ENCODE measurements around the gene USP22.
"Not testable (repeated sequence)": the region's sequence is repeated elsewhere in the genome, so short reads cannot be mapped to it uniquely, and the experiment has no call there.

Gene USP22

DNA sequence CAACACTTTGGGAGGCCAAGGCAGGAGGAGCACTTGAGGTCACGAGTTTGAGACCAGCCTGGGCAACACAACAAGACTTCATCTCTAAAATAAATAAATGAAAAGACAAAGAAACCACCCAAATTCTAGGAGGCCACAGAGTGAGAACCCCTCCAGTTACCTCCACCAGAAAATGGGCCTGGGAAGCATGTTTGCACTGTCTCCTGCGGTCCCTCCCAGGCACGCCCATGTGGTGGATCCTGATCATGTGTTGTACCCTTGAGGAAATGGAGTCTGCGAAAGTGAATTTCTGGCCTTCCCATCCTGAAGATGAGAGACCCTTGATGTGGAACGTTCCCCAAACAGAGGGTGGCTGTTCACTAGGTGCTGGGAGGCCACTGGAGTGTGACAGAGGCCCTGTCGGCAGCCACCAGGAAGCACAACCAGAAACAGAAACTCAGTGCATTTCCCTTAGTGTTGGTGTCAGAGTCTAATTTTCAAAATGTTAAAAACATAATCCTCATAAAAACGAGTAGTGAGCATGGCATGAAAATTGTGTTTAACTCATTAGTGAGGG, 19.2 kb upstream of the USP22 start:
- TF ChIP-seq, protein P1, sequence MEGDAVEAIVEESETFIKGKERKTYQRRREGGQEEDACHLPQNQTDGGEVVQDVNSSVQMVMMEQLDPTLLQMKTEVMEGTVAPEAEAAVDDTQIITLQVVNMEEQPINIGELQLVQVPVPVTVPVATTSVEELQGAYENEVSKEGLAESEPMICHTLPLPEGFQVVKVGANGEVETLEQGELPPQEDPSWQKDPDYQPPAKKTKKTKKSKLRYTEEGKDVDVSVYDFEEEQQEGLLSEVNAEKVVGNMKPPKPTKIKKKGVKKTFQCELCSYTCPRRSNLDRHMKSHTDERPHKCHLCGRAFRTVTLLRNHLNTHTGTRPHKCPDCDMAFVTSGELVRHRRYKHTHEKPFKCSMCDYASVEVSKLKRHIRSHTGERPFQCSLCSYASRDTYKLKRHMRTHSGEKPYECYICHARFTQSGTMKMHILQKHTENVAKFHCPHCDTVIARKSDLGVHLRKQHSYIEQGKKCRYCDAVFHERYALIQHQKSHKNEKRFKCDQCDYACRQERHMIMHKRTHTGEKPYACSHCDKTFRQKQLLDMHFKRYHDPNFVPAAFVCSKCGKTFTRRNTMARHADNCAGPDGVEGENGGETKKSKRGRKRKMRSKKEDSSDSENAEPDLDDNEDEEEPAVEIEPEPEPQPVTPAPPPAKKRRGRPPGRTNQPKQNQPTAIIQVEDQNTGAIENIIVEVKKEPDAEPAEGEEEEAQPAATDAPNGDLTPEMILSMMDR (IDR thresholded peaks at IDR 0.05) = no peak
- TF ChIP-seq ZFX (IDR thresholded peaks at IDR 0.05; ENCODE audit: borderline replicate concordance) = no peak
- no peak overlapping the region for H3K27ac ChIP-seq

DNA sequence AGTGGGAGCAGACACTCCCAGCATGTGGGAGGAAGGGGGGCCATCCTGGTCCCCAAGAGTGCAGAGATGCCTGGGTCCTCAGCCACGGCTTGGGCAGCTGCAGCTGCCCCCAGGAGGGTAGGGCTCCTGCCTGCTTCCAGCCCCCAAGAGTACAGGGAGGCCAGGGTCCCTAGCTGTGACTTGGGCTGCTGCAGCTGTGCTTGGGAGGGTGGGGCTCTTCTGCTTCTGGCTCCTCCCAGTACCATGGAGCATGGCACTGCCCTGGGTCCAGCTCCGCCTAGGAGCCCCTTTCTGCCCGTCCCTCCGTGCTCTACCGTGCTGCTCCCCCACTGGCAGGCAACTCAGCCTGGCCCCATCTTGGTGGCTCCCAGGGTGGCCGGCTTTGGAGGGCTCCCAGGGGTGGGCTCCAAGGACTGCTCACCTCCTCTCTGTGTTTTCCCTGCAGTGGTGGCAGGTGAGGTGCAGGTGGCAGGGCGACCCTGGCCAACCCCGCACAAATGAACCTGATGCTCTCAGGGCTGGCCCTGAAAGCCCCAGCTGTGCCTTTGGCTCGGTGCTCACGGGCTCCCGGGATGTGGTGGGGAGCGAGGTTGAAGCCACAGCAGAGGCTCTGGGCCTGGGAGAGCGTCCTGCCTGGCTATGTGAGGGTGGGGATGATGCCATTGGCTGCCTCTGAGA, 18.5 kb upstream of the USP22 start:
- no peak overlapping the region for H3K27ac ChIP-seq
- no peak for TF ChIP-seq ZFX (IDR thresholded peaks at IDR 0.05; ENCODE audit: borderline replicate concordance)
- TF ChIP-seq, protein P1 (IDR thresholded peaks at IDR 0.05) = no peak

DNA sequence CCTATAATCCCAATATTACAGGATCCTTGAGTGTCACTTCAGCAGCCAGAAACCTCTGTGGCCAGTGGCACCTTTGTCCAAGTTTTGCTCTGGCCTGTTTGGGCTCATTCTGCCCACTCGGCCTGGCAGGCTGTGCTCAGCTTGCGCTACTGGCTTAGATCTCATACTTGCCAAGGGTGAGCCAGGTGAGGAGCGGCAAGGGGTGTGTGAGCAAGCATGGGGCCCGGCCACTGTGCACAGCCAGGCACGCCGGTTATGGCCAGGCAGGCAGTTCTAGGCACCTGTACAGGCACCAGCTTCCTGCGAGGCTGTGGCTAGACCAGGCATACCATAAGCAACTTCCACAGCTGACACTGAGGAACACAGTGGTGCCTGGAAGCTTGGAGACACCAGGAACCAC, 16.9 kb upstream of the USP22 start:
- TF ChIP-seq, protein P1 (IDR thresholded peaks at IDR 0.05) = no peak
- no peak for TF ChIP-seq ZFX (IDR thresholded peaks at IDR 0.05; ENCODE audit: borderline replicate concordance)
- no peak overlapping the region for H3K27ac ChIP-seq

DNA sequence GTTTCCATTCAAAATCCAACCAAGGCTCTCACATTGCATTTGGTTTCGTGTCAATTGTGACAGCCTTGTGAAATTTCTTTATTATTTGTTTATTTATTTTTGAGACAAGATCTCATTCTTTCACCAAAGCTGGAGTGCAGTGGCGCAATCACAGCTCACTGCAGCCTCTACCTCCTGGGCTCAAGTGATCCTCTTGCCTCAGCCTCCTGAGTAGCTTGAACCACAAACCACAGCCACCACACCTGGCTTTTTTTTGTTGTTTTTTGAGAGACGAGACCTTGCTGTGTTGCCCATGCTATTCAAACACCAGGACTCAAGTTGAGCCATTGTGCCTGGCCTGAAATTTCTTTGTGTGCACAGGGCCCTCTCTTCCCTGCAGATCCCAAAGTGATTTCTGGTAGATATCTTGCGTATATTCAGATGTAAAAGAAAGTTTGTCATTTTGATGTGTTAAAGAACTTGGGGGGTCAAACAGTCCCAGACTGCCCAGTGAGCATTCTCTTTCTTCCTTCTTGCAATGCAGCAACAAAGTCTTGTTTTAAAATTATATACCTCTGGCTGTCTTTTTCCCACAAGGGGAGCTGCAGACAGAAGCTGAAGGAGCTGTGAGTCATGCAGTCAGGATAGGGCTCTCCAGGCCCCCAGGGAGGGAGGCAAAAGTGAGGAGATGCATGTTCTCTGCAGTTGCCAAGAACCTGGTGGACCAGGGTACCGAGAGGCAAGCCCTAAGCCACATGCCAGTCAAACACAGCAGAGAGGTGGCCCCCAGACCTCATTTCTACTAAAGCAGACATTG, 15.5 kb upstream of the USP22 start:
- TF ChIP-seq, protein P1 (IDR thresholded peaks at IDR 0.05) = no peak
- no peak for TF ChIP-seq ZFX (IDR thresholded peaks at IDR 0.05; ENCODE audit: borderline replicate concordance)
- no peak overlapping the region for H3K27ac ChIP-seq

DNA sequence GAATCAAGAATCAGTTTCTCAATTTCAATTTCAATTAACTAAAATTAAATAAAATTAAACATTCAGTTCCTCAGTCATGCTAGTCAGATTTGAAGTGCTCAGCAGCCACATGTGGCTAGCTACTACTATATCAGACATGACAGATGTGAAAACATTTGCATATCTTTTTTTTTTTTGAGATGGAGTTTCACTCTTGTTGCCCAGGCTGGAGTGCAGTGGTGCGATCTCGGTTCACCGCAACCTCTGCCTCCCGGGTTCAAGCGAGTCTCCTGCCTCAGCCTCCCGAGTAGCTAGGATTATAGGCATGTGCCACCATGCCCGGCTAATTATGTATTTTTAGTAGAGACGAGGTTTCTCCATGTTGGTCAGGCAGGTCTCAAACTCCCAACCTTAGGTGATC, 10.2 kb upstream of the USP22 start:
- not testable (repeated sequence) for H3K27ac ChIP-seq

DNA sequence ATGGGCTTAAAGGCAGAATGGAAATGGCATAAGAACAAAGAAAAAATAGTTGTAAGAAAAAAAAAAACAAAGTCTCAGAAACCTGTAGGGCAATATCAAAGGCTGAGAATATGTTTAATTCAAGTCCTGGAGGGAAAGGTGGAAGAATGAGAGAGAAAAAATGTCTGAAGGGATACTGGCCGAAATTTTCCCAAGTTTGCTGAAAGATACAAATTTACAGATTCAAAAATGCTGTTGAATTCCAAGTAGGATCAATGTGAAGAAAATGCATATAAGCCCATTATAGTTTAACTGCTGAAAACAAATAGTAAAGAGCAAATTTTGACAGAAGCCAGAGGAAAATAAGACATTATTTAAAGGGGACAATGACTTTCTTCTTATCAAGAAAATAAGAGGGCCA, 6.6 kb upstream of the USP22 start:
- TF ChIP-seq, protein P1 (IDR thresholded peaks at IDR 0.05) = no peak
- no peak for TF ChIP-seq ZFX (IDR thresholded peaks at IDR 0.05; ENCODE audit: borderline replicate concordance)
- H3K27ac ChIP-seq = no peak overlapping the region

DNA sequence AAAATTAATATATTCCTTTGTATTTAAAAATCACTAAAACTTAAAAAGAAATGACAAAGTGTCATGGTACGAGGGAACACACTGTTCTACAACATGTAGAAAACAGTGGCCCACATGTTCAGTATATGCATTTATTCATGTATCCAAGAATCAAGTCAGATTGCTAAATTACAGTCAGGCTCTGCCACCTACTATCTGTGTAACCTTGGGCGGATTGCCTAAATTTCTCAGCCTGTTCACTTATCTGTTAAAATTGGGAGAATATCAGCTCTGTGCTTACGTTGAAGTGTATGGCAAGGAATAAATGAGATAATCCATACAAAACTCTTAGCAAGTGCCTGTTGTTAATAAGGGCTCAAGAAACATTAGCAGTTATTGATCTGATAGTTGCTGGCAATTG, 3.4 kb upstream of the USP22 start:
- no peak for TF ChIP-seq ZFX (IDR thresholded peaks at IDR 0.05; ENCODE audit: borderline replicate concordance)
- TF ChIP-seq, protein P1 (IDR thresholded peaks at IDR 0.05) = no peak

More for the DNA sequence above, 3.4 kb upstream of the USP22 start:
- no peak overlapping the region for H3K27ac ChIP-seq

Measured in 22Rv1 (cell line).